C4-2B (cell line): ENCODE data around the gene ARL4C.

ENCODE experiments used
- CTCF ChIP-seq: fragments of 450-650 bp; conservative IDR thresholded peaks from 2 replicates; pipeline ENCODE4 v1.5.1; 2017; ENCODE audit warnings: mild to moderate bottlenecking
- ZFX ChIP-seq: fragments of 450-650 bp; IDR thresholded peaks from 2 replicates; pipeline ENCODE4 v1.6.1; 2017

GRCh38 chr2:234494361-234495250, 2.3 kb downstream of the ARL4C start:
- TF ChIP-seq CTCF (no peak), ZFX (no peak)
